Measurements from ENCODE around the gene PHLPP2. TPM values are rescaled to one million over a fixed set of nuclear protein-coding genes. Genes with fewer than 3 reads are reported as not detected.
"Not testable (repeated sequence)": the region's sequence is repeated elsewhere in the genome, so short reads cannot be mapped to it uniquely, and the experiment has no call there.

Gene PHLPP2
- total RNA-seq, 1 experiment from 2014 or later: 14.8 TPM

- not testable (repeated sequence) for H4K20me1 ChIP-seq (ENCODE audit: insufficient read depth, low read depth, low read length); H3K36me3 ChIP-seq (ENCODE audit: insufficient read depth, low read length); H3K27ac ChIP-seq (ENCODE audit: low read length); H3K4me2 ChIP-seq (ENCODE audit: low read depth, low read length, poor library complexity, severe bottlenecking); H3K4me3 ChIP-seq (ENCODE audit: low read length); H3K9me3 ChIP-seq (ENCODE audit: low read length); H3K4me1 ChIP-seq (ENCODE audit: low read length); DNase-seq; H3K27me3 ChIP-seq (ENCODE audit: low read length); H3K9ac ChIP-seq (ENCODE audit: low read length); H3K79me2 ChIP-seq (ENCODE audit: low read length); H2AFZ ChIP-seq (ENCODE audit: low read length); H3K9me2 ChIP-seq (replicated peaks; ENCODE audit: insufficient read depth, low read length)
Observed at GRCh38 chr16:71595340-71595826, 129.1 kb downstream of the PHLPP2 start.

Small RNA genes lying within 50 kb of the gene (small RNA-seq; reads per million reads assigned to genes)
- gene RNU6-208P (not detected), gene SNORA70D (not detected), gene SNORD71 (1,281 reads per million, percentile 100 among the genes with 10 or more reads in this experiment)

Other genes starting within 250 kb of the PHLPP2 start
- gene ZNF19, start 235.4 kb downstream of the PHLPP2 start, total RNA-seq (2014; rRNA removed; shearing (Covaris generic); ENCODE audit: low replicate concordance): 5.7 and 6.6 TPM in 2 replicates
- 0.22 TPM in 2 replicates for gene CHST4, start 198.3 kb downstream of the PHLPP2 start, total RNA-seq (2014; rRNA removed; shearing (Covaris generic); ENCODE audit: low replicate concordance)
- not detected in 2 replicates for gene TAT, start 147.6 kb downstream of the PHLPP2 start, total RNA-seq (2014; rRNA removed; shearing (Covaris generic); ENCODE audit: low replicate concordance)
- not detected in 2 replicates for gene MARVELD3, start 98.5 kb downstream of the PHLPP2 start, total RNA-seq (2014; rRNA removed; shearing (Covaris generic); ENCODE audit: low replicate concordance)
- gene AP1G1, start 84.1 kb upstream of the PHLPP2 start, total RNA-seq (2014; rRNA removed; shearing (Covaris generic); ENCODE audit: low replicate concordance): 71.0 and 78.8 TPM in 2 replicates
- 12.2 and 15.1 TPM in 2 replicates for gene ATXN1L, start 121.3 kb upstream of the PHLPP2 start, total RNA-seq (2014; rRNA removed; shearing (Covaris generic); ENCODE audit: low replicate concordance)
- gene ZNF821, start 159.5 kb upstream of the PHLPP2 start, total RNA-seq (2014; rRNA removed; shearing (Covaris generic); ENCODE audit: low replicate concordance): 6.4 and 16.2 TPM in 2 replicates
- 123 and 160 TPM in 2 replicates for gene IST1, start 170.8 kb upstream of the PHLPP2 start, total RNA-seq (2014; rRNA removed; shearing (Covaris generic); ENCODE audit: low replicate concordance)